ENCODE measurements around the gene BCAS1.

The BCAS1 gene

DNA sequence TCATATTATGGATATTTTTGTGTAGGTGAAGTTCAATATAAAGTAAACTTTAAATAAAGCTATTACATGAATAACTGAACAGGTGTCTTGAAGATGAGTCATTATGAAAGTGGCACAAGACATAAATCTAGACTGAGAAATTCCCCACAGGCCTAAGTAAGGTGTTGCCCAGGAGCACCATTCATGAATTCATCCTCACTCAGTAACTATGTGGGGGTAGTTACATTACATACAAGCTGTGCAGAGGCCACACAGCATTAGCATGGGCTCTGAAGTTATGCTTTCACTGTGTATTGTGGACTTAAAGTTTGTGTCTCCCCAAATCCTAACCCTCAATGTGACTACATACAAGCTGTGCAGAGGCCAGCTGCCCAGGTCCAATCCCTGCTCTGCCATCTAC lies 65.9 kb downstream of the BCAS1 start:
- no peak overlapping the region for H3K27ac ChIP-seq
- TF ChIP-seq, protein P1, sequence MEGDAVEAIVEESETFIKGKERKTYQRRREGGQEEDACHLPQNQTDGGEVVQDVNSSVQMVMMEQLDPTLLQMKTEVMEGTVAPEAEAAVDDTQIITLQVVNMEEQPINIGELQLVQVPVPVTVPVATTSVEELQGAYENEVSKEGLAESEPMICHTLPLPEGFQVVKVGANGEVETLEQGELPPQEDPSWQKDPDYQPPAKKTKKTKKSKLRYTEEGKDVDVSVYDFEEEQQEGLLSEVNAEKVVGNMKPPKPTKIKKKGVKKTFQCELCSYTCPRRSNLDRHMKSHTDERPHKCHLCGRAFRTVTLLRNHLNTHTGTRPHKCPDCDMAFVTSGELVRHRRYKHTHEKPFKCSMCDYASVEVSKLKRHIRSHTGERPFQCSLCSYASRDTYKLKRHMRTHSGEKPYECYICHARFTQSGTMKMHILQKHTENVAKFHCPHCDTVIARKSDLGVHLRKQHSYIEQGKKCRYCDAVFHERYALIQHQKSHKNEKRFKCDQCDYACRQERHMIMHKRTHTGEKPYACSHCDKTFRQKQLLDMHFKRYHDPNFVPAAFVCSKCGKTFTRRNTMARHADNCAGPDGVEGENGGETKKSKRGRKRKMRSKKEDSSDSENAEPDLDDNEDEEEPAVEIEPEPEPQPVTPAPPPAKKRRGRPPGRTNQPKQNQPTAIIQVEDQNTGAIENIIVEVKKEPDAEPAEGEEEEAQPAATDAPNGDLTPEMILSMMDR (conservative IDR thresholded peaks at IDR 0.05), result no peak

DNA sequence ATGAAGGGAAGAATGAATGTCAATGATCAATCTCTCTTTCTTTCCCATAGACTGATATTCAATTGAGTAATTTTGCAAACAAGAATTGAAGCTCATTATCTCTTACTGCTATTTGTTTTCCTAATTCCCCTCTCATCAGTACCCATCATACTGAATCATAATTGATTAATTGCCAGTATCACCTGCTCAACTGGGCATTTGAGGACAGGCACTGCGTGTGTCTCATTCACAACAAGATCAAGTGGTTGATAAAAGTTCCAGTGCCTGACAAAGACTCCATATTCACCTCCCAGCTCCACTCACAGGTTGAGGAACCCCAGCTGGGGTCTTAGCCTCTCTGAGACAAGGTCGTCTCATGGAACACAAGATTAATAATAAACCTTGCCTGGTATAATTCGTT lies 67.7 kb downstream of the BCAS1 start:
- TF ChIP-seq, protein P1 (conservative IDR thresholded peaks at IDR 0.05), result no peak
- no peak overlapping the region for H3K27ac ChIP-seq

DNA sequence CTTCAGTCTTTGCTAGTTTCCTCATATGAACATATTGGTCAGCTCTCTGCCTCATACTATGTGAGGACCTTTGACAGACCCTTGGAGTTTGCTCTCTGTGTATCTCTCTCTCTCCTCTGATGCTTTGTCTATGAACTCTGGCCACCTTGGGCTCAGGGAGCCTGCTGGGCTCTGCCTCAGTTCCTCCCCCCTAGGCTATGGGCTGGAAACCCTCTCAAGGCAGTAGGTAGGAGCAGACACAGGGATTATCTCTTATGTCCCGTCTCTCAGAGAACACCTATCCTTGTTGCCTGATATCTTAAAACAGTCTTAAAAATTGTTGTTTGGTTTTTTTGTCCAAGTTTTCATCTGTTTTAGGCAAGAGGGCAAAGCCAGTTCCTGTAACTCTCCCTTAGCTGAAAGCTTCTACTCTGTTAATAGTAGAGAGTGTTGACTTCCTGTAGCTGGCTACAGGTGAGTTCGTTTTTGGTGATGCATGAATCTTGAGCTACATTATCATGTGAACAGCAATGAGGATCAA lies 68.3 kb downstream of the BCAS1 start:
- no peak overlapping the region for H3K27ac ChIP-seq
- TF ChIP-seq, protein P1 (conservative IDR thresholded peaks at IDR 0.05), result no peak

DNA sequence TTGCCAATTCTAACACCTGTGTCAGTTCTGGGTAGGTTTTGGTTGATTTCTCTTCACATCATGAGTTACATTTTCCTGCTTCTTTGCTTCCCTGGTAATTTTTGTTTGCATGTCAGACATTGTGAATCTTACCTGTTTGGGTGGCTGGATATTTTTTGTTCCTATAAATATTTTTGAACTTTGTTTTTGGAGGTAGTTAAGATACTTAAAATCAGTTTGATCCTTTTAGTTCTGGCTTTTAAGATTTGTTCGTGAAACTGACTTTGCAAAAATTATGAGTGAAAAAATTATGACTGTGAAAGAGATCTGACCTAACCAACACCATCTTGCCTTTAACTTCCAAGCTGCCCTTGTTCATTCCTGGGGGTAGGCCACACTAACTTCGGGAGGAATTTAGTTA lies 69.5 kb downstream of the BCAS1 start:
- no peak overlapping the region for H3K27ac ChIP-seq
- TF ChIP-seq, protein P1 (conservative IDR thresholded peaks at IDR 0.05), result no peak

DNA sequence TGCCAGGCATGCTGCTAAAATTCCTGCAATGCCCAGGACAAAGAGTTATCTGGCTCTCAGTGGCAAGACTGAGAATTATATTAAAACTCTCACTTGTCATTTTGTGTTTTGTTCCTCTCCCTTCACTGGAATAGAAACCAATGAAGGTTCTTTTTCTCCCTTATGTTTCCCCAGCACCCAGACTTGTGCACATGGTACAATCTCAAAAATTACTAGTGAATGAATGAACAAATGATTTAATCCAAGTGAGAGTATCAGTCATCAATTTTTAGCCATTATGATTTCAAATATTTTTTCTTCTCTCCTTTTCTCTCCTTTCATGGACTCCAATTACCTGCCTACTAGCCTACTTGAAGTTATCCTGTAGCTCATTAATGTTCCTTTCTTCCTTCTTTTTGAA lies 70.1 kb downstream of the BCAS1 start:
- TF ChIP-seq, protein P1 (conservative IDR thresholded peaks at IDR 0.05), result no peak
- no peak overlapping the region for H3K27ac ChIP-seq

DNA sequence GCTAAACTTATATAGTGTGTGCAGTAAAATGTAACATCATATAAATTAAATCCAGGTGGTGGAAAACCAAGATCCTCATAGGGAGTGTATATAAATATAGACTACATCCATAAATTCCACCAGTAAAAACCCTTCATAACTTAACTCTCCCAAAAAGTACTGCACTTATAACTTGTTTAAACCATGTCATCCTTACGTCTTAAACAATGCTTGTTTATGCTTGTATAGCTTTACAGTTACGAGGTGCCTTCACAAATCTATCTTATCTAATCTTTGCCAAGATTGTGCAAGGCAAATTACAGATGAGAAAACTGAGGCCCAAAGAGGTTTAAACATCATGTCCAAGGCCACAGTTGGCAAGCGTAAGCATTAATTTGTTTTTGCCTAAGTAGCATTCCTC lies 71.3 kb downstream of the BCAS1 start:
- no peak overlapping the region for H3K27ac ChIP-seq
- TF ChIP-seq, protein P1 (conservative IDR thresholded peaks at IDR 0.05), result no peak

DNA sequence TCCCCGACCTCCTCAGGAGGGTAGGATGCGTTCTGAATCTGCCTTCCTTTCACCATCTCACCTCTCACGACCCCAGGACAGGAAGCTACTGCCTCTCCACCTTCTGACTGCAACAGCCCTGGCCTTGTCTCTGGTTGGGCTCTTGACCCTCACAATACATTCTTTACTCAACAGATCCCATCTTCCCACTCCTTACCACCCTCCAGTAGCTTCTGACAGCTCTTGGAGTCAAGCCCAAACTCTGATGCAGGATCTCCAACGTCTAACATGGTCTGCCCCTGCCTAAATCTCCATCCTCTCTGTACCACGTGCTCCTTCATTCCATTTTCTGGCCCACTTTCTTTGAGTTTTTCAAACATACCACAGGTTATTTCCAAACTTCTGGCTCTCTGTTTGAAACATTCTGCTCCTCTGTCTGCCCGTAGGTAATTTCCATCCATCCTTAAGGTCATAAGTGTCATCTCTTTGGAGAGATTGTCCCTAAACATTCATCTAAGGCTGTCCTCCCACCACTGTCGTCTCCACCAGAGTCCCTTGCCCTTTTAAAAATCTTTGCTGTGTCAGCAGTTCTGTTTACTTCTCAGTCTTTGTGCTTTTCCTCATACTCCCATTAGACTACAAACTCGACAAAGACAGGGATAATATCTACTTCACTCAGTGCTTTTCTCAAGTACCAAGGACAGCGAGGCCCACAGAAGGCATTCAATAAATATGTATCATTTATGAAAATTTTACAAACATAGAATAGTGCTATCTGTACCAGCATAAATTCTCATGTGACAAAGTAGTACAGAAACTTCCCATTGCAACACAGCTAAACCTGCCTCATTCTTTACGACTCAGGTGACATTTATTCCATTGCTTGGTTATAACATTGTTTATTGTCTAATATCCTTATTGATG lies 73.6 kb downstream of the BCAS1 start:
- TF ChIP-seq, protein P1 (conservative IDR thresholded peaks at IDR 0.05), result no peak
- no peak overlapping the region for H3K27ac ChIP-seq

All from VCaP (cell line).